SK-N-SH (cell line): ENCODE data around the gene MB21D2. TPM values are rescaled to one million over a fixed set of nuclear protein-coding genes. Genes with fewer than 3 reads are reported as not detected.

Experiments
- CTCF ChIA-PET: fragments of 300-600, 350-600 bp; formaldehyde crosslinking; extraction: SDS; loops from one replicate; lab custom pipeline; 2021; lab: Yijun Ruan, JAX
- POLR2A ChIA-PET: fragments of 350-600 bp; sonication (Branson Sonifier 250); formaldehyde crosslinking; extraction: SDS; loops from one replicate; lab custom pipeline; 2020; ENCODE audit warnings: antibody characterized with exemption, inconsistent platforms; lab: Yijun Ruan, JAX
- DNase-seq: peaks from one replicate; pipeline ENCODE4 v3.0.0; 2012
- H2AFZ ChIP-seq: fragments of 200-600 bp; sonication (generic); 2 replicates; pipeline ENCODE4 v1.8.1; 2016; ENCODE audit warnings: antibody characterized with exemption, mild to moderate bottlenecking, low read depth
- H3F3A ChIP-seq: fragments of 200-600 bp; sonication (generic); replicated peaks from 2 replicates; pipeline ENCODE3; 2016; ENCODE audit warnings: antibody characterized with exemption, mild to moderate bottlenecking; ENCODE audit not compliant: insufficient read depth
- H3K27ac ChIP-seq, 2 experiments: fragments of 200-500 bp in 1 of 2; fragments of 200-600 bp in 1 of 2; sonication (Bioruptor generic) in 1 of 2; sonication (generic), shearing (Covaris generic) in 1 of 2; 2 replicates each; pipeline versions ENCODE4 v1.5.1 to v1.6.1; 2014 to 2016; ENCODE audit warnings: low read depth in 2 of 2, inconsistent platforms in 1 of 2, low read length in 1 of 2, mild to moderate bottlenecking in 1 of 2, mixed read lengths in 1 of 2
- H3K27me3 ChIP-seq: fragments of 200-600 bp; sonication (generic), shearing (Covaris generic); 2 replicates; pipeline ENCODE4 v1.6.1; 2016; ENCODE audit warnings: mixed run types; ENCODE audit not compliant: insufficient read depth
- H3K36me3 ChIP-seq, 2 experiments: fragments of 200-500 bp in 1 of 2; fragments of 200-600 bp in 1 of 2; sonication (Bioruptor generic) in 1 of 2; sonication (generic) in 1 of 2; replicated peaks in 1 of 2; 2 replicates each; pipeline versions ENCODE3 to v1.5.1; 2014 to 2016; ENCODE audit warnings: low read length in 1 of 2, mild to moderate bottlenecking in 1 of 2; ENCODE audit not compliant: insufficient read depth in 2 of 2, control insufficient read depth in 1 of 2
- H3K4me1 ChIP-seq, 2 experiments: fragments of 200-500 bp in 1 of 2; fragments of 200-600 bp in 1 of 2; sonication (Bioruptor generic) in 1 of 2; sonication (generic), shearing (Covaris generic) in 1 of 2; 2 replicates each; pipeline versions ENCODE4 v1.5.1 to v1.6.1; 2014 to 2016; ENCODE audit warnings: low read depth in 1 of 2, low read length in 1 of 2, mixed run types in 1 of 2; ENCODE audit not compliant: insufficient read depth in 2 of 2, control insufficient read depth in 1 of 2
- H3K4me2 ChIP-seq: fragments of 200-600 bp; sonication (generic), shearing (Covaris generic); 2 replicates; pipeline ENCODE4 v1.6.1; 2017; ENCODE audit warnings: mixed run types
- H3K4me3 ChIP-seq, 2 experiments: fragments of 200-500 bp in 1 of 2; fragments of 200-600 bp in 1 of 2; sonication (Bioruptor generic) in 1 of 2; sonication (generic), shearing (Covaris generic) in 1 of 2; 2 replicates each; pipeline versions ENCODE4 v1.5.1 to v1.8.1; 2014 to 2016; ENCODE audit warnings: low read depth in 2 of 2, inconsistent platforms in 1 of 2, low read length in 1 of 2, mild to moderate bottlenecking in 1 of 2, mixed read lengths in 1 of 2, moderate library complexity in 1 of 2
- H3K79me2 ChIP-seq: fragments of 200-600 bp; sonication (generic); 2 replicates; pipeline ENCODE4 v1.8.1; 2017; ENCODE audit warnings: mild to moderate bottlenecking; ENCODE audit not compliant: insufficient read depth
- H3K9ac ChIP-seq: fragments of 200-600 bp; sonication (generic); 2 replicates; pipeline ENCODE4 v1.6.1; 2017; ENCODE audit warnings: mixed run types
- H3K9me2 ChIP-seq: fragments of 200-600 bp; sonication (generic); 2 replicates; pipeline ENCODE4 v1.6.1; 2017; ENCODE audit warnings: mixed run types
- H3K9me3 ChIP-seq: fragments of 200-600 bp; sonication (generic); 2 replicates; pipeline ENCODE4 v1.6.1; 2017; ENCODE audit warnings: mixed run types, mild to moderate bottlenecking, moderate library complexity
- H4K20me1 ChIP-seq: fragments of 200-600 bp; sonication (generic); 2 replicates; pipeline ENCODE4 v1.6.1; 2017; ENCODE audit warnings: mild to moderate bottlenecking, mixed run types; ENCODE audit not compliant: insufficient read depth
- ELF1 ChIP-seq: IDR thresholded peaks from 2 replicates; pipeline ENCODE4 v1.4.0; 2012
- EZH2phosphoT487 ChIP-seq: fragments of 200-600 bp; sonication (generic); IDR thresholded peaks from 2 replicates; pipeline ENCODE4 v1.6.1; 2017; ENCODE audit warnings: low read depth, mixed run types, mild to moderate bottlenecking, antibody characterized with exemption, moderate library complexity, borderline replicate concordance
- FOSL2 ChIP-seq: IDR thresholded peaks from 2 replicates; pipeline ENCODE4 v1.4.0; 2012; ENCODE audit warnings: low read depth, mild to moderate bottlenecking, moderate library complexity, borderline replicate concordance
- FOXJ3 ChIP-seq: sonication (generic); formaldehyde crosslinking; IDR thresholded peaks from 2 replicates; pipeline ENCODE4 v1.5.1; 2020; ENCODE audit warnings: mild to moderate bottlenecking, missing genetic modification reagents
- FOXM1 ChIP-seq: IDR thresholded peaks from 2 replicates; pipeline ENCODE4 v1.4.0; 2012; ENCODE audit warnings: low read depth, mild to moderate bottlenecking
- IRF3 ChIP-seq: fragments of 150-350 bp; IDR thresholded peaks from 2 replicates; pipeline ENCODE4 v1.6.1; 2016; ENCODE audit warnings: mild to moderate bottlenecking, low read depth, low read length
- JUND ChIP-seq: IDR thresholded peaks from 2 replicates; pipeline ENCODE4 v1.4.0; 2012
- MAX ChIP-seq: IDR thresholded peaks from 2 replicates; pipeline ENCODE4 v1.4.0; 2012; ENCODE audit warnings: low read depth
- MEF2A ChIP-seq: IDR thresholded peaks from 2 replicates; pipeline ENCODE4 v1.4.0; 2012; ENCODE audit warnings: low read depth, borderline replicate concordance
- NFIC ChIP-seq: IDR thresholded peaks from 2 replicates; pipeline ENCODE4 v1.4.0; 2012; ENCODE audit warnings: borderline replicate concordance
- NRF1 ChIP-seq: IDR thresholded peaks from 2 replicates; pipeline ENCODE4 v1.6.1; 2012; ENCODE audit warnings: low read depth, mild to moderate bottlenecking, low read length
- RAD21 ChIP-seq: IDR thresholded peaks from 2 replicates; pipeline ENCODE4 v1.6.1; 2012; ENCODE audit warnings: mild to moderate bottlenecking, low read length
- RCOR1 ChIP-seq: fragments of 150-350 bp; IDR thresholded peaks from 2 replicates; pipeline ENCODE4 v1.6.1; 2017; ENCODE audit warnings: antibody characterized with exemption, low read length
- REST ChIP-seq: IDR thresholded peaks from 2 replicates; pipeline ENCODE4 v1.6.1; 2012; ENCODE audit warnings: mild to moderate bottlenecking, low read depth, low read length, moderate library complexity
- SMC3 ChIP-seq: IDR thresholded peaks from 2 replicates; pipeline ENCODE4 v1.6.1; 2012; ENCODE audit warnings: low read depth, low read length, improper control_type of control experiment
- USF1 ChIP-seq: IDR thresholded peaks from 2 replicates; pipeline ENCODE4 v1.4.0; 2012; ENCODE audit warnings: low read depth, borderline replicate concordance
- YY1 ChIP-seq: IDR thresholded peaks from 2 replicates; pipeline ENCODE4 v1.4.0; 2012; ENCODE audit warnings: low read depth, mild to moderate bottlenecking
- WGBS: methylation state at CpG from one replicate; pipeline ENCODE4 v1.1.6; 2017; ENCODE audit warnings: low lambda C conversion rate; 5-methylcytosine and 5-hydroxymethylcytosine counted together
- polyA plus RNA-seq, 3 experiments: library from polyadenylated mRNA; depleted of rRNA; stranded (reverse); fragments of >200 nt; gene quantifications; 2 replicates each; pipeline ENCODE4 v1.2.3, GENCODE V29; 2012

MB21D2 gene
- polyA plus RNA-seq, 1 of the 3 experiments (the other 2 are of a cell fraction), result 12.7 TPM

GRCh38 chr3:192750201-192750600 is 167.5 kb downstream of the MB21D2 start (continued):
- no peak for TF ChIP-seq ELF1
- TF ChIP-seq FOSL2, result no peak
- TF ChIP-seq, all 33 proteins: peak for 0

GRCh38 chr3:192747746-192748145 is 169.9 kb downstream of the MB21D2 start:
- Histone ChIP-seq H3K4me2 (no peak overlapping the region), H3K36me3 (no peaks in the 10 kb centered on the region), H4K20me1 (no peaks in the 10 kb centered on the region), H3K9me3 (no peaks in the 10 kb centered on the region), H3K27ac (no peak overlapping the region), H3K4me1 (no peaks in the 10 kb centered on the region), H3K9ac (no peak overlapping the region), H3F3A (no peaks in the 10 kb centered on the region), H2AFZ (no peak overlapping the region), H3K4me3 (no peak overlapping the region), H3K79me2 (no peaks in the 10 kb centered on the region), H3K9me2 (no peaks in the 10 kb centered on the region), H3K27me3 (no peaks in the 10 kb centered on the region)
- ChIA-PET POLR2A (no interaction called here), CTCF (no interaction called here)
- WGBS, result 6% methylated on average over 3 of the region's 3 CpGs
- no peak for DNase-seq
- TF ChIP-seq NRF1 (no peak), YY1 (no peak), FOXJ3 (CRISPR knock-in tag) (no peak), IRF3 (no peak), USF1 (no peak), JUND (no peak), REST (no peak), RCOR1 (no peak), NFIC (no peak), SMC3 (no peak), FOSL2 (no peak), FOXM1 (no peak), MEF2A (no peak), MAX (no peak), EZH2phosphoT487 (no peak), RAD21 (no peak)
